Measurements from ENCODE around the gene FCHO1.

The FCHO1 gene

GRCh38 chr19:17747205-17748098 lies 3.8 kb upstream of the FCHO1 start:
- Histone ChIP-seq H3K4me1 (ENCODE audit: insufficient read depth, low read length) (peaks cover 52% of the 10 kb centered on the region), H3K79me2 (ENCODE audit: insufficient read depth, low read length) (peaks cover 48% of the 10 kb centered on the region), H4K20me1 (ENCODE audit: insufficient read depth, low read length) (no peaks in the 10 kb centered on the region), H3K27ac (ENCODE audit: low read length) (peak overlapping the region; percentile 87), H3K4me3 (ENCODE audit: low read depth in 1 of 2, low read length in 2 of 2) (peak overlapping the region; percentile 73 to 95; a peak in 3 of 4 replicates), H3K36me3 (ENCODE audit: insufficient read depth, low read length) (peaks cover 4% of the 10 kb centered on the region; the same call in 1 of the 2 replicates), H2AFZ (ENCODE audit: low read depth, low read length) (peak overlapping the region; percentile 85), H3K27me3 (ENCODE audit: insufficient read depth, low read length, poor library complexity) (no peaks in the 10 kb centered on the region), H3K9me3 (ENCODE audit: insufficient read depth, low read length, severe bottlenecking) (no peaks in the 10 kb centered on the region), H3K9ac (ENCODE audit: low read depth, low read length) (peak overlapping the region; percentile 67), H3K4me2 (ENCODE audit: insufficient read depth, low read length) (peak overlapping the region; percentile 71)
- peak; percentile 96 for DNase-seq
- ATAC-seq (ENCODE audit: insufficient read depth, low read depth), result peak; percentile 88
- no peak for TF ChIP-seq CTCF (IDR thresholded peaks at IDR 0.05; ENCODE audit: borderline replicate concordance, extremely low read depth, low read length, poor library complexity, severe bottlenecking)
- TF ChIP-seq EZH2 (IDR thresholded peaks at IDR 0.05; ENCODE audit: borderline replicate concordance, low read depth, low read length, severe bottlenecking), result no peak

GRCh38 chr19:17748884-17749638 lies 2.2 kb upstream of the FCHO1 start:
- Histone ChIP-seq H3K4me3 (ENCODE audit: low read depth in 1 of 2, low read length in 2 of 2) (peak overlapping the region in 1 of 2 experiments; percentile 95; a peak in 2 of 4 replicates), H3K27ac (ENCODE audit: low read length) (peak overlapping the region; percentile 87), H3K4me2 (ENCODE audit: insufficient read depth, low read length) (peak overlapping the region; percentile 71), H3K79me2 (ENCODE audit: insufficient read depth, low read length) (peaks cover 62% of the 10 kb centered on the region), H3K9ac (ENCODE audit: low read depth, low read length) (peak overlapping the region; percentile 67), H3K36me3 (ENCODE audit: insufficient read depth, low read length) (peaks cover 15% of the 10 kb centered on the region), H2AFZ (ENCODE audit: low read depth, low read length) (no peak overlapping the region), H3K27me3 (ENCODE audit: insufficient read depth, low read length, poor library complexity) (no peaks in the 10 kb centered on the region), H4K20me1 (ENCODE audit: insufficient read depth, low read length) (peaks cover 7% of the 10 kb centered on the region; the same call in 1 of the 2 replicates), H3K9me3 (ENCODE audit: insufficient read depth, low read length, severe bottlenecking) (no peaks in the 10 kb centered on the region), H3K4me1 (ENCODE audit: insufficient read depth, low read length) (peaks cover 60% of the 10 kb centered on the region)
- TF ChIP-seq EZH2 (IDR thresholded peaks at IDR 0.05; ENCODE audit: borderline replicate concordance, low read depth, low read length, severe bottlenecking), result no peak
- TF ChIP-seq CTCF (IDR thresholded peaks at IDR 0.05; ENCODE audit: borderline replicate concordance, extremely low read depth, low read length, poor library complexity, severe bottlenecking), result no peak
- DNase-seq, result no peak
- ATAC-seq (ENCODE audit: insufficient read depth, low read depth), result no peak

GRCh38 chr19:17749912-17750317 lies 1.4 kb upstream of the FCHO1 start:
- peak overlapping the region; percentile 71 for H3K4me2 ChIP-seq (ENCODE audit: insufficient read depth, low read length)
- peaks cover 70% of the 10 kb centered on the region for H3K79me2 ChIP-seq (ENCODE audit: insufficient read depth, low read length)
- DNase-seq, result peak; percentile 18

More at GRCh38 chr19:17749912-17750317, 1.4 kb upstream of the FCHO1 start:
- no peak for ATAC-seq (ENCODE audit: insufficient read depth, low read depth)
- Histone ChIP-seq H2AFZ (ENCODE audit: low read depth, low read length) (no peak overlapping the region), H3K9ac (ENCODE audit: low read depth, low read length) (peak overlapping the region; percentile 67; the same call in 1 of the 2 replicates), H3K9me3 (ENCODE audit: insufficient read depth, low read length, severe bottlenecking) (no peaks in the 10 kb centered on the region), H3K27ac (ENCODE audit: low read length) (peak overlapping the region; percentile 87), H4K20me1 (ENCODE audit: insufficient read depth, low read length) (peaks cover 11% of the 10 kb centered on the region; the same call in 1 of the 2 replicates), H3K4me1 (ENCODE audit: insufficient read depth, low read length) (peaks cover 62% of the 10 kb centered on the region), H3K4me3 (ENCODE audit: low read depth in 1 of 2, low read length in 2 of 2) (peak overlapping the region in 1 of 2 experiments; percentile 38; a peak in 2 of 4 replicates), H3K27me3 (ENCODE audit: insufficient read depth, low read length, poor library complexity) (no peaks in the 10 kb centered on the region), H3K36me3 (ENCODE audit: insufficient read depth, low read length) (peaks cover 23% of the 10 kb centered on the region)
- no peak for TF ChIP-seq CTCF (IDR thresholded peaks at IDR 0.05; ENCODE audit: borderline replicate concordance, extremely low read depth, low read length, poor library complexity, severe bottlenecking)
- no peak for TF ChIP-seq EZH2 (IDR thresholded peaks at IDR 0.05; ENCODE audit: borderline replicate concordance, low read depth, low read length, severe bottlenecking)
